BJ (cell line): Measurements from ENCODE around the gene NRSN1. TPM values are rescaled to one million over a fixed set of nuclear protein-coding genes. Genes with fewer than 3 reads are reported as not detected.

Experiments
- CTCF ChIA-PET: fragments of 350-600 bp; formaldehyde crosslinking; extraction: SDS; loops from one replicate; lab custom pipeline; 2021; ENCODE audit warnings: antibody characterized with exemption, inconsistent platforms; lab: Yijun Ruan, JAX
- POLR2A ChIA-PET: fragments of 300-600 bp; sonication (Branson Sonifier 250); formaldehyde crosslinking; extraction: SDS; loops from one replicate; lab custom pipeline; 2021; ENCODE audit warnings: antibody characterized with exemption; lab: Charles Lee
- DNase-seq: peaks from one replicate; pipeline ENCODE4 v3.0.0-alpha.2; 2011; ENCODE audit warnings: low read depth
- H3K27me3 ChIP-seq: 2 replicates; pipeline ENCODE4 v1.6.0; 2011; ENCODE audit warnings: low read length; ENCODE audit not compliant: control insufficient read depth, insufficient read depth
- H3K36me3 ChIP-seq: 2 replicates; pipeline ENCODE4 v1.5.1; 2011; ENCODE audit warnings: low read length; ENCODE audit not compliant: control insufficient read depth, insufficient read depth
- H3K4me3 ChIP-seq: 2 replicates; pipeline ENCODE4 v1.5.1; 2011; ENCODE audit warnings: low read depth, mild to moderate bottlenecking, control low read depth, low read length
- polyA plus RNA-seq: library from polyadenylated mRNA; depleted of rRNA; stranded (reverse); fragments of >200 nt; gene quantifications from 2 replicates; pipeline ENCODE4 v1.2.3, GENCODE V29; 2011; rRNA removed
- small RNA-seq: library from RNA; depleted of rRNA; stranded (forward); fragments of <200 nt; gene quantifications from one replicate; pipeline ENCODE3, GENCODE V24; 2012; ENCODE audit warnings: low replicate concordance, low read depth; ENCODE audit not compliant: insufficient read length
- TF ChIP-seq, protein P1 (sequence below): IDR thresholded peaks from 2 replicates; pipeline ENCODE4 v1.5.1; 2011; ENCODE audit warnings: low read depth, mild to moderate bottlenecking, control low read depth, inconsistent platforms, low read length, moderate library complexity; ENCODE audit not compliant: insufficient read depth

NRSN1 gene
- polyA plus RNA-seq, 1 experiment = not detected

DNA sequence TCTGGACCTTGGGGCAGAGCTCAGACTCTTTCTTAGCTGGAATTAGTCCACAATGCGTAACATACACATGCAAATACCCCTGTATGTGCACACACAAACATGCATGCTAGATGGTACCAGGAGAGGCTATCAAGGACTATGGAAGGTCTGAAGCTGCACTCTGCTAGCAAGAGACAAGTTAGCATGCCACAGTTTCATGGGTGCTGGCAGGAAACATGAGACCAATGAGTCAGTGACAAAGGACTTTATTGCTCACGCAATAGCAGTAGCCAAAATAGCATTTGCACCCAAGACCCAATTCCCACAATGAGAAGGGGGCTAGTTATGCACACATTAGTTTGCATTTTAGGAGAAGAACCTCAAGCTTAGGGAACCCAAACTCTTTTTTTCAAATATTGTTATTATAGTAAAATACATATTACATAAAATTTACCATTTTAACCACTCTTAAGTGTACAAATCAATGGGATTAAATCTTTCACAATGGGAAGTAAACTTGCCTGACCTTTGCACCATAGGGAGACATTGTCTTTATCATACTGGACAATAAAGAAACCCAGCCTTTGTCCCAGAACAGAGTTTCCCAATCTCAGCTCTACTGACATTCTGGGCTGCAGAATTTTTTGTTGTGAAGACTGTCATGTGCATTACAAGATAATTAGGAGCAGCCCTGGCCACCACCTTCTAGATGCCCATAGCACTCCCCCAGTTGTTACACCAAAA, 69.1 kb downstream of the NRSN1 start:
- no peaks in the 10 kb centered on the region for H3K36me3 ChIP-seq
- POLR2A ChIA-PET = no interaction called here
- DNase-seq = no peak
- H3K27me3 ChIP-seq = no peaks in the 10 kb centered on the region
- CTCF ChIA-PET = interaction anchor here (2.0 kb wide), 1 partner anchor 10 kb away, joined by 4 read pairs; no protein-coding TSS in a partner anchor
- H3K4me3 ChIP-seq = no peak overlapping the region
- TF ChIP-seq, protein P1, sequence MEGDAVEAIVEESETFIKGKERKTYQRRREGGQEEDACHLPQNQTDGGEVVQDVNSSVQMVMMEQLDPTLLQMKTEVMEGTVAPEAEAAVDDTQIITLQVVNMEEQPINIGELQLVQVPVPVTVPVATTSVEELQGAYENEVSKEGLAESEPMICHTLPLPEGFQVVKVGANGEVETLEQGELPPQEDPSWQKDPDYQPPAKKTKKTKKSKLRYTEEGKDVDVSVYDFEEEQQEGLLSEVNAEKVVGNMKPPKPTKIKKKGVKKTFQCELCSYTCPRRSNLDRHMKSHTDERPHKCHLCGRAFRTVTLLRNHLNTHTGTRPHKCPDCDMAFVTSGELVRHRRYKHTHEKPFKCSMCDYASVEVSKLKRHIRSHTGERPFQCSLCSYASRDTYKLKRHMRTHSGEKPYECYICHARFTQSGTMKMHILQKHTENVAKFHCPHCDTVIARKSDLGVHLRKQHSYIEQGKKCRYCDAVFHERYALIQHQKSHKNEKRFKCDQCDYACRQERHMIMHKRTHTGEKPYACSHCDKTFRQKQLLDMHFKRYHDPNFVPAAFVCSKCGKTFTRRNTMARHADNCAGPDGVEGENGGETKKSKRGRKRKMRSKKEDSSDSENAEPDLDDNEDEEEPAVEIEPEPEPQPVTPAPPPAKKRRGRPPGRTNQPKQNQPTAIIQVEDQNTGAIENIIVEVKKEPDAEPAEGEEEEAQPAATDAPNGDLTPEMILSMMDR = no peak

DNA sequence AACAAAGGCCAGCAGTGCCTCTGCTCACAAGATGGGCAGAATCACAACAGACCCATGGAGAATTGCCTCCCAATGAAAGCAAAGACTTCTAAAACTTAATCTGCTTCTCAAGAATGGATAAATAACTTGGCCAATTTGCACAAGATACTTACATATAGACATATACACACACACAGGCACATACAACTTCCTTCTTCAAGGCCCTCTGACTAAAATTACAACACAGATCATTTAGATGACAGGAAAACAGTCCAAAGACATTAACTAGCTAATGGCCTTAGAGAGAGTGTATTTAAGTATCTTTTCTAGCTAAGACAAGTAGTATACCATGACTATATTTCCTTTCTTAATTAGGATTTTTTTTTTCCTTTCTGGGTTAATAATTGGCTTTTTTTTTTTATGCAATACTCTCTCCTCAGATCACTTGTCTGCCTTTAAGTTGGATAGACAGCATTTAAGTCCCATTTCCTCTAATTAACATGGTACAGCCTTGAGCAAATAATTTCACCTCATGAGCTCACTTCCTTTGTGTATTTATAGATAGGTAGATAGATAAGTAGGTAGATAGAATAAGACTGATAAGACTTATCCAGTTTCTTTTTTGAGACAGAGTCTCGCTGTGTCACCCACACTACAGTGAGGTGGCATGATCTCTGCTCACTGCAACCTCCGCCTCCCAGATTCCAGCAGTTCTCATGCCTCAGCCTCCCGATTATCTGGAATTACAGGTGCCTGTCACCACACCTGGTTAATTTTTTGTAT, 70.0 kb downstream of the NRSN1 start:
- no peaks in the 10 kb centered on the region for H3K27me3 ChIP-seq
- no peak for DNase-seq
- TF ChIP-seq, protein P1 = no peak
- ChIA-PET CTCF (interaction anchor here (2.0 kb wide), 1 partner anchor 9 kb away, joined by 4 read pairs; no protein-coding TSS in a partner anchor), POLR2A (no interaction called here)
- H3K36me3 ChIP-seq = no peaks in the 10 kb centered on the region
- no peak overlapping the region for H3K4me3 ChIP-seq

Small RNA genes within 50 kb of the gene (small RNA-seq; reads per million reads assigned to genes)
- gene RF00218 = not detected

Other genes starting within 250 kb of the NRSN1 start
- gene DCDC2, start 231.8 kb downstream of the NRSN1 start, polyA plus RNA-seq = not detected in 2 replicates